NCI-H460 (cell line): Measurements from ENCODE around the gene UNK. TPM values are rescaled to one million over a fixed set of nuclear protein-coding genes. Genes with fewer than 3 reads are reported as not detected.

Experiments
- DNase-seq: peaks from one replicate; pipeline ENCODE4 v3.0.0-alpha.2; 2016; ENCODE audit warnings: low read depth; ENCODE audit errors: extremely low read depth
- total RNA-seq: library from RNA; depleted of rRNA; stranded (reverse); fragments of >200 nt; shearing (Covaris generic); gene quantifications from 2 replicates; pipeline ENCODE4 v1.2.3, GENCODE V29; 2014

Gene UNK
- total RNA-seq, 1 experiment from 2014 or later: 33.8 TPM

GRCh38 chr17:75819116-75819515 is 34.5 kb downstream of the UNK start:
- DNase-seq: no peak

DNA sequence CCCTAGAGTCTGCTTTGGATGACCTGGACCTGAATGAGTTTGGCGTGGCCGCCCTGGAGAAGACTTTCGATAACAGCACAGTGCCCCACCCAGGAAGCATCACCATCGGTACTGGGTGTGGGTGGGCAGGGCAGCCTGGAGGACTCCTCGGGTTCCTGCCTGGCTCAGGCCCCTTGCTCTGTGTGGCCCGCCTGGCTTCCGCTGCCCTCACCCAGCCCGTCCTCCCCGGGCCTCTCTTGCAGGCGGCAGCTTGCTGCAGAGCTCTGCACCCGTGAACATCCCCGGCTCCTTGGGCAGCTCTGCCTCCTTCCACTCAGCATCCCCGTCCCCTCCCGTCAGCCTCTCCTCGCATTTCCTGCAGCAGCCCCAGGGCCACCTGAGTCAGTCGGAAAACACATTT is 35.1 kb downstream of the UNK start:
- DNase-seq: no peak

GRCh38 chr17:75820094-75821080 is 35.8 kb downstream of the UNK start:
- no peak for DNase-seq

GRCh38 chr17:75821552-75821951 is 36.9 kb downstream of the UNK start:
- DNase-seq: no peak

DNA sequence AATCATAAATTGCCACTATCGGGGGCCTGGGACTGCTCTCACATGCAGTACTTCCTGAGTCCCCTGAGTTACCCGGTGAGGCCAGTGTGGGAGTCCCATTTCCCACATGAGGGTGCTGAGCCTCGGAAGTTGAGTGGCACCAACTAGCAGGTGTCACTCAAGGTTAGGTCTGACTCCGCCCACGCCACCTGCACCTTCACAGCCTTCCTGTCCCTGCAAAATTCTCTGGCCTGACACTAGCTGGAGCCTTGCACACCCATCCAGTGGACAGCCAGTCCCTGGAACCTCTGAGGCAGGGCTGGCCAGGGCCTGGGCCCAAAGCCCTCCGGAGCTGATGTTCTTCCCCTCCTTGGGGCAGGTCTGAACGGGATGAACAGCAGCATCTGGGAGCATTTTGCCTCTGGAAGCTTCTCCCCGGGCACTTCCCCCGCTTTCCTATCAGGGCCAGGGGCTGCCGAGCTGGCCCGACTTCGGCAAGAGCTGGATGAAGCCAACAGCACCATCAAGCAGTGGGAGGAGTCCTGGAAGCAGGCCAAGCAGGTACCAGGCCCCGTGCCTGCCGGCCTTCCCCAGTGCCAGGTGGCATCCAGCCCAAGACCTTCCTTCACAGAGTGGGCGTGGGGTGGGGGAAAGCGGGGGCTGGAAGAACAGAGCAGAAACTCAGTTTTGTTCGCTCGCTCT is 37.7 kb downstream of the UNK start:
- no peak for DNase-seq

GRCh38 chr17:75822800-75823166 is 38.2 kb downstream of the UNK start:
- no peak for DNase-seq

- no peak for DNase-seq
Observed at GRCh38 chr17:75823257-75824041, 38.8 kb downstream of the UNK start.

DNA sequence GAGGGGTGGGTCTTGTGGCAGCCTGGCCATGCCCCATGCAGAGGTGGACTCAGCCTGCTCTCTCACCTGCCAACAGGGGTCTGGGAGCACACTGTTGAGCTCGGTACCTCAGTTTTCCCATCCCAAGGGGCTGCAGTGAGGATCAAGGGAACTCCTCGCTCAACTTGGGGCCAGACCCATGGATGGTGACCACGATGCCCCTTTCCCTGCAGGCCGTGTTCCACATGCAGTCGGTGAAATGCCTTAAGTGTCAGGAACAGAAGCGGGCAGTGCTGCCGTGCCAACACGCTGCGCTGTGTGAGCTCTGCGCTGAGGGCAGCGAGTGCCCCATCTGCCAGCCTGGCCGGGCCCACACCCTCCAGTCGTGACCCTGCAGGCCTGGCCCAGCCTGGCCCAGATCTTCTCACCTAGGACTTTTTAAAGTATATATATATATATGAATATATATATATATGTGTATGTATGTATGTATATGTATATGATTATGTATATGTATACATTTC is 39.5 kb downstream of the UNK start:
- no peak for DNase-seq

- DNase-seq: no peak
Observed at GRCh38 chr17:75824666-75825065, 40.1 kb downstream of the UNK start.

- DNase-seq: no peak
Observed at GRCh38 chr17:75825149-75825552, 40.5 kb downstream of the UNK start.

- DNase-seq: no peak
Observed at GRCh38 chr17:75825748-75826370, 41.3 kb downstream of the UNK start.

DNA sequence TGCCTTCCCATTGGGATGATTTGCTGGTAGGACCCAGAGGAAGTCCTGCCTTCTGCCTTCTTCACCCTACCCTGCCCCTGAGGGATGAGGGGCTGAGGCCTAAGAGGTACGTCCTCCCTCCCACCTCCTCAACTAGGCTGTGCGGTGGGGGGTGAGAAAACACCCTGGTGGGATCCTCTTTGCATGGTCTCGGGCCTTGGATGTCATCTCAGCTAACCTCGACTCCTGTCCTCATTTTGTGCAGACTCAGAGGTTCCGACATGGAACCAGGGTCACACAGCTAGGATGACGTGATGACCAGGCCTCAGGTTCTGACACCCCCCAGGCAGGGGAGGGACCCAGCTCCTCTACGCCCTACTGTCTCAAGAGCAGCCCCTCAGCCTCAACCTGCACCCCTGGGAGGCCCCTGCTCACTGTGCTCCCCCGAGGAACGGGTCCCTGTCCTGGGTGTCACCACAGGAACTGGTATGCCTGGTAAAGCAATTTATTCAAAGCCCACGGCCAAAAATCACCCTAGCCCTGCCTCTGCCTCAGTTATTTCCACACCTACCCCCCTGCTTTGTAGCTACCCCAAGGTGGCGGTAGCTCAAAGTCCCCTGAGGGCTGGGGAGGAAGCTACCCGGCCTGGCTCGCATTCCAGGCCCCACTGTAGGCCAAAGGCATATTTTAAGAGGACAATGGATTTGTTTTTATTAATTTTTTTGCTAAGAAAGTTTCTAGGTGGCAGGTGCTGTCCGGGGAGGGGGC is 42.1 kb downstream of the UNK start:
- no peak for DNase-seq

GRCh38 chr17:75827308-75828075 is 42.9 kb downstream of the UNK start:
- DNase-seq: peak; percentile 42

DNA sequence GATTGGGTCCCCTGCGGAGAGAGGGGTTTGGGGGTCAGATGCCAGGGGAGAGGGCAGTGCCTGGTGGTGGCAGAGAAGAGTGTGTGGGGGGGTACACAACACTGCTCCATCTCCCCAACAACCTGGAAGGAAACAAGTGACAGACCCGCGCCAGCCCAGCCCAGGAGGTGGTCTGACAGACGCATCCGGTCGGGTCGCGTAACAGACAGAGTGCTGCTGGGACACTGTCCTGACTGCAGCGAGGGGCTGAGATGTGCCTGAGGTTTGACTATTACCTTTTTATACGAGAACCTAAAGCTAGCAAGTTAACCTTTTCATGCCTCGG is 43.4 kb downstream of the UNK start:
- no peak for DNase-seq

DNA sequence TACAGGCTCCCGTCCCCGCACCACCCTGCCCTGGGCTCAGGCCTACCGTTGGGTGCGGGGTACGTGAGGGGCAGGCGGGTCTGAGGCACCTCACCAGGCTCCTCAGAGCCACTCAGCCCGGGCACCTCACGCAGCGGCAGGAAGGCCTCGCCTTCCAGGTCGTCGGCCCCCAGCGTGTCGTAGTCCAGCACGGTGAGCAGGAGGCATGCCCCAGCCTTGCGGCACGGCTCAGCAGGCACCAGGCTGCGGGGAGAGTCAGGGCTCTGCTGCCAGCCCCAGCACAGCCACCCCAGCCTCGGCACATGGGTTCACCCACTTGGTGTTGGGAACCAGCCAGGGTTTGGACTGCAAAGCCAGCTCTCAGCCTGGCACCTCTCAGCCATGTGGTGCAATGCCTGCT is 44.1 kb downstream of the UNK start:
- no peak for DNase-seq

DNA sequence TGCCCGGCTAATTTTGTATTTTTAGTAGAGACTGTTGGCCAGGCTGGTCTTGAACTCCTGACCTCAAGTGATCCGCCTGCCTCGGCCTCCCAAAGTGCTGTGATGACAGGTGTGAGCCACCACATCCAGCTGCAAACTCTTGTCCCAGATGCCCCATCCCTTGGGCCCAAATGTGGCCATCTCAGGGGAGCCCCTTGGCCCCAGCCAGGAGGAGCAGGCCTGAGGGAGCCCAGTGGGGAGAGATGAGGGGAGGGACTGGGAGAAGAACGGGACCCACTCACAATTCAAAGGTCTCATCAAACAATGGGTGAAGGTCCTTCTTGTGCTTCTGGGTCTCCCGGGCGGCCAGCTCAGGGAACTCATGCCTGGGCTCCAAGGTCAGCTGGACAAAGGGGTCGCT is 45.1 kb downstream of the UNK start:
- no peak for DNase-seq

DNA sequence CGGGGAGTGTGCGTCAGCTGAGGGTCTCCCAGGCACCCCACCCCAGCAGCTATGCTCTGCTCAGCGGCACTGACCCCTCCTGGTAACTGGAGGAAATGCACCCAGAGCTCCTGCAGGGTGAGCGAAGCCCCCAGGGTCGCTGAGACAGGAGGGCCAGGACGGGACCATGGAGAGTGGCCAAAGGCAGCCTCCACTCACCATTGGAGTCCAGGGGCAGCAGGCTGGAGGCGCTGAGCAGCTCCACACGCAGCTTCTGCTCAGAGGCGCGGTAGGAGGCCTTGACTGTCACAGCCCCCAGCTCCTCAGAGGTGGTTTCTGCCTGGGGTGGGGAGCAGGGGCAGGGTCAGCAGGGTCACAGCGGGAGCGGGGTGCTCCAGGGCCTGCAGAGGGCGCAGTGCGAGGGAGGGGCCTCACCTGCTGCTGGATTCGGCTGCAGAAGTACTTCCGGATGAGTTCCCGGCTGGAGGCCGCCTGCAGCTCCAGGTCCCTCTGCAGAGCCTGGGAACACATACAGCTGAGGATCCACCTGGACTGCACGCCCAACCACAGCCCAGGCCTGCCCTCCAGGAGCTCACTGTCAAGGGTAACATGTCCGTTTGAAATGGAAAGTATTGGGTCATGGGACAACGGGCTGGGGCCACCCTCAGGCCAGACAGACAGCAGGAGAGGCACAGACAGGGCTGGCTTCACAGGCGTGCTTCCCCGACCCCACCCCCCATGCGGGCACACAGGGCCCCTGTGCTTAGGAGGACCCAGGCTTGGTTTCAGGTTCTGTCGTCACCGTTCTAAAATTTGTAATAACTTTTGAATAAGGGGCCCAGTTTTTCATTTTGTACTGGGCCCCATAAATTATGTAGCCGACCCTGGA is 45.8 kb downstream of the UNK start:
- no peak for DNase-seq

DNA sequence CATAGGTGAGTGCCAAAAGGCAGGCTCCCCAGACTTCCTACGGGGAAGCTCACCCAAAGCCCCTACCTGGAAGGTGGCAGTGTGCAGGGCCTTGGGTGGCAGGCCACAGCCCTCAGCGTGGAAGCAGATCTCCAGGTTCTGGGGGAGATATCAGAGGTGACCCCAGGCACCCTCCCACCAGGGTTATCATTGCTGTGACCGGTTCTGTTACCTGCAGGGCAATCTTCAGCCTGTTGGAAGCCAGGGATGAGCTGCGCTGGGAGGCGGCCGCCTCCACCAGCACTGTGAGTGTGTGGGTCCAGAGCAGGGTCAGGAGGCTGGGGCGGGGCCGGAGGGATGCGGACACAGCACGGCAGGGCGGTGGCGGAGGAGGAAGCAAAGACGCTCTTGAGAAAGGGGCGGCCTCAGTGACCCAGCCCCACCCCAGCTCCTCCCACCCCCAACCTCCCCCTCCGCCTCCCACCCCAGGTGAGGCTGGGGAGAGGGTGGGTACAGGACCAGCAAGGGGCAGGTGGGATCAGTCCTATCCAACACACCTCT is 46.5 kb downstream of the UNK start:
- no peak for DNase-seq
